ENCODE measurements around the gene SIX3. TPM values are rescaled to one million over a fixed set of nuclear protein-coding genes. Genes with fewer than 3 reads are reported as not detected.

Gene SIX3
- total and polyA plus RNA-seq, 2 donors (not counting 3 experiments of a cell fraction or from before 2014, with no cell fraction given), result not detected

- intact Hi-C loops (cut with micrococcal nuclease) (no loop called here), dilution Hi-C loops (cut with MboI; ENCODE audit: extremely low pct_ligation_motif_present, low sequenced_read_pairs) (no loop called here)
- H3K4me1 ChIP-seq (ENCODE audit: control insufficient read depth, extremely low read depth, insufficient read depth, low read length), result no peaks in the 10 kb centered on the region
- H3K4me2 ChIP-seq (ENCODE audit: insufficient read depth, low read length), result no peak overlapping the region
- no peak overlapping the region for H2AFZ ChIP-seq (ENCODE audit: low read depth, low read length)
- no peaks in the 10 kb centered on the region for H4K20me1 ChIP-seq (replicated peaks; ENCODE audit: control insufficient read depth, extremely low read depth, insufficient read depth, low read length)
- no peak for TF ChIP-seq POLR2AphosphoS5 (IDR thresholded peaks at IDR 0.05; ENCODE audit: insufficient read depth, low read depth, low read length)
- TF ChIP-seq POLR2A (IDR thresholded peaks at IDR 0.05; ENCODE audit: low read depth, low read length), result no peak
- TF ChIP-seq MYC (IDR thresholded peaks at IDR 0.05; ENCODE audit: low read depth, low read length), result no peak
- TF ChIP-seq MAX (IDR thresholded peaks at IDR 0.05; ENCODE audit: insufficient read depth, insufficient read length), result no peak
- no peak for TF ChIP-seq FOS (IDR thresholded peaks at IDR 0.05; ENCODE audit: borderline replicate concordance, insufficient read depth, low read length)
- TF ChIP-seq CTCF (IDR thresholded peaks at IDR 0.05; ENCODE audit: extremely low read depth in 1 of 2, insufficient read depth in 1 of 2, low read depth in 1 of 2, low read length in 2 of 2), result no peak
- TF ChIP-seq GATA2 (IDR thresholded peaks at IDR 0.05; ENCODE audit: insufficient read depth, insufficient read length, low read depth, low read length), result no peak
- no peak for TF ChIP-seq JUN (IDR thresholded peaks at IDR 0.05; ENCODE audit: borderline replicate concordance, insufficient read depth, insufficient read length, low read depth)
- TF ChIP-seq EZH2 (IDR thresholded peaks at IDR 0.05; ENCODE audit: borderline replicate concordance, low read depth, low read length, severe bottlenecking), result no peak
- FAIRE-seq, result no peak
- no peaks in the 10 kb centered on the region for H3K9me1 ChIP-seq (replicated peaks; ENCODE audit: control insufficient read depth, extremely low read depth, insufficient read depth, low read length)
- BruUV-seq (replicated peaks), result no TSS peak
- H3K9me3 ChIP-seq (replicated peaks; ENCODE audit: control insufficient read depth, insufficient read depth, low read length), result no peaks in the 10 kb centered on the region
- H3K4me3 ChIP-seq (replicated peaks in 1 of 3; ENCODE audit: insufficient read depth in 1 of 3, low read depth in 1 of 3, low read length in 3 of 3), result no peak overlapping the region
- no peaks in the 10 kb centered on the region for H3K79me2 ChIP-seq (ENCODE audit: control insufficient read depth, insufficient read depth, low read length)
- H3K9ac ChIP-seq (replicated peaks; ENCODE audit: extremely low read depth, insufficient read depth, low read length), result no peak overlapping the region
- H3K36me3 ChIP-seq (ENCODE audit: control insufficient read depth in 2 of 2, extremely low read depth in 1 of 2, insufficient read depth in 2 of 2, low read length in 2 of 2), result no peaks in the 10 kb centered on the region
- CTCF ChIA-PET, result interaction anchor here (0.6 to 4.4 kb wide), 8 partner anchors 11 to 1393 kb away, joined by 3 to 38 read pairs (median 3); no protein-coding TSS in a partner anchor
- peaks cover 2 to 13% of the 10 kb centered on the region in 2 experiments for H3K27me3 ChIP-seq (ENCODE audit: control insufficient read depth in 2 of 2, insufficient read depth in 2 of 2, low read length in 2 of 2)
- DNase-seq (ENCODE audit: low read depth, low spot score), result no peak
- H3K27ac ChIP-seq (ENCODE audit: insufficient read depth, low read depth, low read length), result no peak overlapping the region
- POLR2A ChIA-PET, result interaction anchor here (0.7 kb wide), 1 partner anchor 969 kb away, joined by 9 read pairs; no protein-coding TSS in a partner anchor
These were observed 28.4 kb downstream of the SIX3 start for GRCh38 chr2:44969936-44970335.
